NT2/D1 (cell line): Measurements from ENCODE around the gene ANAPC2.

ENCODE experiments used
- SUZ12 ChIP-seq: IDR thresholded peaks from 2 replicates; pipeline ENCODE4 v1.6.1; 2011; ENCODE audit not compliant: insufficient read length, insufficient read depth; ENCODE audit errors: extremely low read depth
- YY1 ChIP-seq: IDR thresholded peaks from 2 replicates; pipeline ENCODE4 v1.6.1; 2011; ENCODE audit not compliant: insufficient read length, insufficient read depth

GRCh38 chr9:137136881-137137607 is 51.3 kb downstream of the ANAPC2 start:
- TF ChIP-seq SUZ12, result no peak
- no peak for TF ChIP-seq YY1
